ENCODE data around the gene WDR49.

WDR49 gene

DNA sequence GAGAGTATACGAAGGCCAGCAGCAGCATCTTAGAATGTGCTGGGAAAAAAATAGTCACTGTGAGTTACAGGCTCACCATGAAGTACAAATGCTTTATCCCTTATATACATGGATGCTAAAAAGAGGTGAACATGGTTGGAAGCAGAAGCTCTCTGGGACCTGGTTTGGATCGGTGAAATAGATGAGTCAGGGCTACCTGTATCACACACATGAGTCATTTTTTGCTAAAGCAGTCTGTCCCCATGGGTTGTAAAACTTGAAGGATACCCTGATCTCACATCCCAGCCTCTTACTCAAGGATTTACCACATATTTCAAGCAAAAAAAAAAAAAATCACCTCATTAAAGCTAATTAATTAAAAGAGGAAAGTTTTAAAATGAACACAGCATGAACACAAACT is 173.0 kb downstream of the WDR49 start:
- Histone ChIP-seq H3K9me3 (ENCODE audit: control insufficient read depth in 1 of 2, low read length in 2 of 2) (no peaks in the 10 kb centered on the region), H3K4me1 (ENCODE audit: control insufficient read depth in 1 of 2, insufficient read depth in 2 of 2, low read length in 2 of 2) (no peaks in the 10 kb centered on the region), H3K9ac (ENCODE audit: low read depth in 1 of 2, low read length in 2 of 2) (no peak overlapping the region), H3K4me3 (ENCODE audit: low read depth in 1 of 2, low read length in 2 of 2) (no peak overlapping the region), H3K36me3 (ENCODE audit: control insufficient read depth in 1 of 2, insufficient read depth in 2 of 2, low read length in 2 of 2) (no peaks in the 10 kb centered on the region), H3K27me3 (ENCODE audit: control insufficient read depth in 1 of 2, insufficient read depth in 2 of 2, low read length in 2 of 2) (no peaks in the 10 kb centered on the region), H3K27ac (ENCODE audit: low read depth, low read length) (no peak overlapping the region)

DNA sequence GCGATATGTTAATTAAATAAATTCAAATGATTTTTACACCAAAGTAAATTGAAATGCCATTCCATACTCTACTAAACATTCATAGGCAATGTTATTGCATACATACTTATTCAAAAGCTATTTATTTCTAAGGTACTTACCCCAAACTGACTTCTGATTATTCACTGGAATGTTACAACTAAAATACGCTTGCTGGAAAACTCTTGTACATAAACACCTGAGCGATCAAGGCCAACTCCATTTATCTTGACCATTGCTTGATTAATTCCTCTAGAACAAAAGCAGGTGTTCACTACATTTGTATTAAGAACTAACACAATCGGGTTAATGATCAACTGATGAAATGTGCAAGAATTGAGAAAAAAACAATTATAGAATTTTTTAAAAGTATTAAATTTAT is 179.9 kb downstream of the WDR49 start, which contains the start of gene SERPINI2:
Gene SERPINI2 (minus strand): TSS at position 180 of the 400 bp plus-strand sequence. CDS start 2,208 bp downstream, outside the sequence.
- Histone ChIP-seq H3K4me3 (ENCODE audit: low read depth in 1 of 2, low read length in 2 of 2) (no peak within 1 kb of the TSS), H3K27me3 (ENCODE audit: control insufficient read depth in 1 of 2, insufficient read depth in 2 of 2, low read length in 2 of 2) (no peaks in the 10 kb centered on the region), H3K4me1 (ENCODE audit: control insufficient read depth in 1 of 2, insufficient read depth in 2 of 2, low read length in 2 of 2) (no peaks in the 10 kb centered on the region), H3K27ac (ENCODE audit: low read depth, low read length) (no peak within 1 kb of the TSS), H3K36me3 (ENCODE audit: control insufficient read depth in 1 of 2, insufficient read depth in 2 of 2, low read length in 2 of 2) (no peaks in the 10 kb centered on the region), H3K9me3 (ENCODE audit: control insufficient read depth in 1 of 2, low read length in 2 of 2) (no peaks in the 10 kb centered on the region), H3K9ac (ENCODE audit: low read depth in 1 of 2, low read length in 2 of 2) (no peak within 1 kb of the TSS)

DNA sequence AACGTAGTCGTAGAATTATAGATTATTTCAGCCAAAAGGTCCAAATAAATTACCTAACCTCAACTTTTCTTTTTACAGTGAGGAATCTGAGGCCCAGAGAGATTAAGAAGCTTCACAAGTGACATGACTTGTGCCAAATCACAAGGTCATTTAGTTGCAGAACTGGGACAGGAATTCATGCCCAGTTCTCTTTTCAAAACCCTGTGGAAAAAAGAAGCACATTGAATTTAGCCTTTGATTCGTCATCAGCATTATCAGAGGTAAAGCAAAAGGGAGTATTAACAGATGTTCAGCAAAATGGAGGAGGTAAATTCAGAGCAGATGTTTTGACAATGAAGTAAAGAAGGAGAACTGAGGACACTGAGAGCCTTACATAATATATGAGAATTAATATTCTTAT is 184.4 kb downstream of the WDR49 start:
- no peak overlapping the region for H3K27ac ChIP-seq (ENCODE audit: low read depth, low read length)
- no peaks in the 10 kb centered on the region for H3K9me3 ChIP-seq (ENCODE audit: control insufficient read depth in 1 of 2, low read length in 2 of 2)
- H3K36me3 ChIP-seq (ENCODE audit: control insufficient read depth in 1 of 2, insufficient read depth in 2 of 2, low read length in 2 of 2) = no peaks in the 10 kb centered on the region
- H3K4me3 ChIP-seq (ENCODE audit: low read depth in 1 of 2, low read length in 2 of 2) = no peak overlapping the region
- no peaks in the 10 kb centered on the region for H3K4me1 ChIP-seq (ENCODE audit: control insufficient read depth in 1 of 2, insufficient read depth in 2 of 2, low read length in 2 of 2)
- H3K27me3 ChIP-seq (ENCODE audit: control insufficient read depth in 1 of 2, insufficient read depth in 2 of 2, low read length in 2 of 2) = no peaks in the 10 kb centered on the region
- no peak overlapping the region for H3K9ac ChIP-seq (ENCODE audit: low read depth in 1 of 2, low read length in 2 of 2)

DNA sequence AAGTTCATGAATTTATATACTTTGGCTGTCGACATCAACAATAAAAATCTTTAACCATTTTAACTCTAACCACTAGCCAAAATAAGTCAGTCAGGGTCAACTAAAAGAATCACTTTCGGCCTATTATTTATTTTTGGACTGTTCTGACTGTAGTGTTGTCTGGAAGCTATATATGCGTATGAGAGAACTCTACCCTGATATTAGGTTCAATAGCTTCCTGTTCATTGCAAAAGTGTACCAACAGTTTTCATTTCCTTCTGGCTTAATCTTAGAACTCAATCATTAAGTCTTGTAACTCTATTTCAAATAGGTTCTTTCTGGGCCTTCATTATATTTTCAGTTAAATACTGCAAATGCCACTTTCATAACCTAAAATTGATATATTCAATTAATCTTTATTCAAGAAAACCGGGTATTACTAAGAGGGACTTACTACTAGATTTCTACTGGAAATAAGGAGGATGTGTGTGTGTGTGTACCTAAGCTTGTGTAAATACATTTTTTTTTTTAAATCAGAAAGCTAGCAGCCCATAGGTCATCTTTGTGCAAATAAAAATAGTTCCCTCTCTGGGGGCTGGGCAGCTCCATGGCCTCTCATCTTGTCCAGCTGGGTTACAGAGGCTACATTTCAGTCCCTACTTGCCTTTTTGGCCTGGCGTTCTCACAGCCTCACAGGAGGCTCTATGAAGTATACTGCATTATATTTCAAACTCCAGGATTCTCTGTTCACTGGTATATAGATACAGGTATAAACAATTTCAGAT is 185.7 kb downstream of the WDR49 start:
- H3K27ac ChIP-seq (ENCODE audit: low read depth, low read length) = no peak overlapping the region
- no peaks in the 10 kb centered on the region for H3K4me1 ChIP-seq (ENCODE audit: control insufficient read depth in 1 of 2, insufficient read depth in 2 of 2, low read length in 2 of 2)

DNA sequence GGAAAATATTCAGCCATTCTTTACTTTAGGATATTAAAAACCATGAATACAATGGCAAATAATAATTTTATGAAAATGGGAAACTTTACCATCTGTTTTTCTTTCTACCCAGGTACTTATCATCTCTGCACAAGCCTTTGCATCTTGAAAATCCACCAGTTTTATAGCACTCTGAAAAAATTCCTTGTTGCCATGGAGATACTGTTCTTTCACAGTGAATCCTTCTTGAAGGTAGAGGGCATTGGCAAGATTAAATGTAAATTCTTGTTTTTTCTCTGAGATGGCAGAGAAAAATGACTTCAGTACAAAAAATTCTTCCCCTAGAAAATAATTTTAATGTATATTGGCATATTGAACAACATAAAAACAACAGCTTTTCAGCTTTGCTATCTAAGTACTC is 186.8 kb downstream of the WDR49 start:
- Histone ChIP-seq H3K27me3 (ENCODE audit: control insufficient read depth in 1 of 2, insufficient read depth in 2 of 2, low read length in 2 of 2) (no peaks in the 10 kb centered on the region), H3K9me3 (ENCODE audit: control insufficient read depth in 1 of 2, low read length in 2 of 2) (no peaks in the 10 kb centered on the region), H3K27ac (ENCODE audit: low read depth, low read length) (no peak overlapping the region), H3K4me1 (ENCODE audit: control insufficient read depth in 1 of 2, insufficient read depth in 2 of 2, low read length in 2 of 2) (no peaks in the 10 kb centered on the region), H3K4me3 (ENCODE audit: low read depth in 1 of 2, low read length in 2 of 2) (no peak overlapping the region), H3K36me3 (ENCODE audit: control insufficient read depth in 1 of 2, insufficient read depth in 2 of 2, low read length in 2 of 2) (no peaks in the 10 kb centered on the region), H3K9ac (ENCODE audit: low read depth in 1 of 2, low read length in 2 of 2) (no peak overlapping the region)

More for the DNA sequence above, 185.7 kb downstream of the WDR49 start:
- Histone ChIP-seq H3K4me3 (ENCODE audit: low read depth in 1 of 2, low read length in 2 of 2) (no peak overlapping the region), H3K9me3 (ENCODE audit: control insufficient read depth in 1 of 2, low read length in 2 of 2) (no peaks in the 10 kb centered on the region), H3K27me3 (ENCODE audit: control insufficient read depth in 1 of 2, insufficient read depth in 2 of 2, low read length in 2 of 2) (no peaks in the 10 kb centered on the region), H3K36me3 (ENCODE audit: control insufficient read depth in 1 of 2, insufficient read depth in 2 of 2, low read length in 2 of 2) (no peaks in the 10 kb centered on the region), H3K9ac (ENCODE audit: low read depth in 1 of 2, low read length in 2 of 2) (no peak overlapping the region)

DNA sequence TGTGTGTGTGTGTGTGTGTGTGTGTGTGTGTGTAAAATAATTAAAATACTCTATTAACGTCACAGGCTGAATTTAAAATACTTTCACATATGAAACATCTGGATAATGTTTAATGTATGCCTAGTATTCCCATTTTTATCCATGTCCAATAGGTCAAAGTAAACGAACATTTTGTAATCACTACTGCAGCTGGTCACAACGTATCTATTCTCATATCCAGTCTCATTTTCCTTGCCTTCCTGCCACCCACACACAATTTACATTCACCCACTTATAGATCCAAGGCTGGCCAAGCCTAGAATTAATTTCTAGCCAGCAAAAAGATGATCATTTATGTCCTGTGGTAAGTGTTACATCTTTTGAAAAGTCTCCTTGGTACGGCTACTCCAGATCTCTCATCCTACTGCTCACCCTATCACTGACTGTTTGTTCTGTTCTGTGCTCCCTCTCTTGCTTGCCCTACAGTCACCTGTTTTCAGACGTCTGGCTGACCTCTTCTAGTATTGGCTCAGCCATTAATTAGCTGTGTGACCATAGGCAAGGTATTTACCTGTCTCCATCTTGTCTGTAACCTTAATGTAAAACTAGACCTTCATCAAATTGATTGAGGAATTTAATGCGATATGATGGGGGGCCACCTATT is 197.5 kb downstream of the WDR49 start:
- Histone ChIP-seq H3K9ac (ENCODE audit: low read depth in 1 of 2, low read length in 2 of 2) (no peak overlapping the region), H3K36me3 (ENCODE audit: control insufficient read depth in 1 of 2, insufficient read depth in 2 of 2, low read length in 2 of 2) (no peaks in the 10 kb centered on the region), H3K27ac (ENCODE audit: low read depth, low read length) (no peak overlapping the region), H3K4me3 (ENCODE audit: low read depth in 1 of 2, low read length in 2 of 2) (no peak overlapping the region), H3K9me3 (ENCODE audit: control insufficient read depth in 1 of 2, low read length in 2 of 2) (no peaks in the 10 kb centered on the region), H3K27me3 (ENCODE audit: control insufficient read depth in 1 of 2, insufficient read depth in 2 of 2, low read length in 2 of 2) (no peaks in the 10 kb centered on the region), H3K4me1 (ENCODE audit: control insufficient read depth in 1 of 2, insufficient read depth in 2 of 2, low read length in 2 of 2) (no peaks in the 10 kb centered on the region)

DNA sequence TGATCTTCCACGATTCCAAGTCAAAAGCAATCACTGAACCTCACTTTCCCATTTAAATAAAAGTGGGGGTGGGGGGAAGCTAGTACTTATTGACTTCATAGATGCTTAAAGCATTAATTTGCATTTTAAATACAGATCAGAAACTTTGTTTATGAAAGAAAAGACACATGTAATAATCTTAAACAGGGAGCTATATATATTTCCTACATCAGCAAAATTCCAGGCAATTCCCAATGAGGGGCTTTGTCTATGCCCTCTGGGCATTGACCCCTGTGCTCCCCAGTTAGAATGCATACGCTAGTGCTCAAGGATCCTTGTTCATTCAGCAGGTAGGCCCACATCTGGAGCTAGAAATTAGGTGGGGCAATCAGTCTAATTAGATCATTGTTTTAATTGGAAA is 199.9 kb downstream of the WDR49 start:
- Histone ChIP-seq H3K27me3 (ENCODE audit: control insufficient read depth in 1 of 2, insufficient read depth in 2 of 2, low read length in 2 of 2) (no peaks in the 10 kb centered on the region), H3K9me3 (ENCODE audit: control insufficient read depth in 1 of 2, low read length in 2 of 2) (no peaks in the 10 kb centered on the region), H3K9ac (ENCODE audit: low read depth in 1 of 2, low read length in 2 of 2) (no peak overlapping the region), H3K27ac (ENCODE audit: low read depth, low read length) (no peak overlapping the region), H3K4me1 (ENCODE audit: control insufficient read depth in 1 of 2, insufficient read depth in 2 of 2, low read length in 2 of 2) (no peaks in the 10 kb centered on the region), H3K36me3 (ENCODE audit: control insufficient read depth in 1 of 2, insufficient read depth in 2 of 2, low read length in 2 of 2) (no peaks in the 10 kb centered on the region), H3K4me3 (ENCODE audit: low read depth in 1 of 2, low read length in 2 of 2) (no peak overlapping the region)

DNA sequence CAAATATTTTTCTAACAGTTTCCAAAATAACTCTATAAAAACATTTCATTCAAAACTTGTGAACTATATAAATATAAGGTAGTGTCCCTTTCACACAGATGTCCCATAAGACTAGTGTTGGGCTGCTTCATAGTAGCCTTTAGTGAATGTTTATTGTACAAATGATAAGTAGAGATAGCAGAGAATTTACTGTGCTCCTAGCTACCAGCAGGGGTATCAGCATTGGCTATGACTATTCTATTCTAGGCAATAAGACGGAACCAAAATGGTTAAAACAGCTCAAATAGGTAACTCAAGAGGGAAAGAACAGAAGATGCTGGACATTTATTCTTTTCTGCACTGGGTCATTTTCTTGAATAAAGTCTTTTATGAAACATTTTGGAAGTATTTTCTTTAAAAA is 202.5 kb downstream of the WDR49 start:
- Histone ChIP-seq H3K36me3 (ENCODE audit: control insufficient read depth in 1 of 2, insufficient read depth in 2 of 2, low read length in 2 of 2) (no peaks in the 10 kb centered on the region), H3K9me3 (ENCODE audit: control insufficient read depth in 1 of 2, low read length in 2 of 2) (no peaks in the 10 kb centered on the region), H3K4me3 (ENCODE audit: low read depth in 1 of 2, low read length in 2 of 2) (no peak overlapping the region), H3K27me3 (ENCODE audit: control insufficient read depth in 1 of 2, insufficient read depth in 2 of 2, low read length in 2 of 2) (no peaks in the 10 kb centered on the region), H3K4me1 (ENCODE audit: control insufficient read depth in 1 of 2, insufficient read depth in 2 of 2, low read length in 2 of 2) (no peaks in the 10 kb centered on the region), H3K27ac (ENCODE audit: low read depth, low read length) (no peak overlapping the region), H3K9ac (ENCODE audit: low read depth in 1 of 2, low read length in 2 of 2) (no peak overlapping the region)

DNA sequence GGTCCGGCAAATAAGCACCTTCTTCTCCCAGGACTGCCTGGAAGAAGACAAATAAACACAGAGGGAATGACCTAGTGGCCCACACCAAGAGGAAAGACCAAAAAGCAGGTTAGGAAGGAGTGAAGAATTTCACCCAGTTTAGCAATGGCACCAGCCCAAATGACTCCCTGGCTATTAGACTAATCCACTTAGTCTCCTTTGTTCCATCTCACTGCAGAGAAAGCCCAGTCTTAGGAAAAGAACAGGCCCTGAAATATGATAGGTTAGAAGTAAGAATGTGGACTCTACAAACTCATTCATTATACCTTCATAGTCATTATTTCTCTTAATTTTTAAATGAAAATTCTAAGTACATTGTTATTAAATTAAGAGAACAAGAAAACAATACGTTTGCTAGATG is 203.1 kb downstream of the WDR49 start:
- no peak overlapping the region for H3K27ac ChIP-seq (ENCODE audit: low read depth, low read length)
- no peaks in the 10 kb centered on the region for H3K9me3 ChIP-seq (ENCODE audit: control insufficient read depth in 1 of 2, low read length in 2 of 2)
- H3K27me3 ChIP-seq (ENCODE audit: control insufficient read depth in 1 of 2, insufficient read depth in 2 of 2, low read length in 2 of 2) = no peaks in the 10 kb centered on the region
- no peak overlapping the region for H3K4me3 ChIP-seq (ENCODE audit: low read depth in 1 of 2, low read length in 2 of 2)
- H3K36me3 ChIP-seq (ENCODE audit: control insufficient read depth in 1 of 2, insufficient read depth in 2 of 2, low read length in 2 of 2) = no peaks in the 10 kb centered on the region
- H3K4me1 ChIP-seq (ENCODE audit: control insufficient read depth in 1 of 2, insufficient read depth in 2 of 2, low read length in 2 of 2) = no peaks in the 10 kb centered on the region
- no peak overlapping the region for H3K9ac ChIP-seq (ENCODE audit: low read depth in 1 of 2, low read length in 2 of 2)

DNA sequence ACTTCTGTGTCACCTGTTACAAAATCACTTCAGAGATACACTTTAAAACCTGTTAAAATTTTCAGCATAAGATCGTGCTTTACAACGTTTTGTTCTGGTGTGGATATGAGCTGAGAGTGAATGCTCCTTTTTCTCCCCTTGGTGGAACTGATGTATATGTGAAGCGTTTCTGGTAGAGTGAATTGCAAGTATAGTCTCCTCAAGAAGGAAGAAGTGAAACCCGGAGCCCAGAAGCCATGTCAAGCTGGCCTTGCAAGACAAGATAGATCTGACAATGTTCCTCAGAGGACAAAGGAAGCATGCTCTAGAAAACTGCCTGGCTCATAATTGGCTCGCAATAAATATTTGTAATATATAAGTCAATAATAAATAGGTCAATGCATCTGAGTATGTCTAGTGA is 203.5 kb downstream of the WDR49 start:
- no peaks in the 10 kb centered on the region for H3K9me3 ChIP-seq (ENCODE audit: control insufficient read depth in 1 of 2, low read length in 2 of 2)

More for the DNA sequence above, 203.5 kb downstream of the WDR49 start:
- Histone ChIP-seq H3K36me3 (ENCODE audit: control insufficient read depth in 1 of 2, insufficient read depth in 2 of 2, low read length in 2 of 2) (no peaks in the 10 kb centered on the region), H3K4me3 (ENCODE audit: low read depth in 1 of 2, low read length in 2 of 2) (no peak overlapping the region), H3K4me1 (ENCODE audit: control insufficient read depth in 1 of 2, insufficient read depth in 2 of 2, low read length in 2 of 2) (no peaks in the 10 kb centered on the region), H3K27ac (ENCODE audit: low read depth, low read length) (no peak overlapping the region), H3K9ac (ENCODE audit: low read depth in 1 of 2, low read length in 2 of 2) (no peak overlapping the region), H3K27me3 (ENCODE audit: control insufficient read depth in 1 of 2, insufficient read depth in 2 of 2, low read length in 2 of 2) (no peaks in the 10 kb centered on the region)
